ENCODE data around the gene EXOSC1. TPM values are rescaled to one million over a fixed set of nuclear protein-coding genes. Genes with fewer than 3 reads are reported as not detected.
A peak's percentile ranks its signal among the peaks of the same experiment; 100 is the strongest.

EXOSC1 gene
- total RNA-seq, 1 experiment from 2014 or later, result 27.0 TPM

GRCh38 chr10:97466755-97467154, 20.9 kb upstream of the EXOSC1 start:
- no TSS peak for BruUV-seq (replicated peaks)
- Histone ChIP-seq H3K27ac (no peak overlapping the region), H4K20me1 (ENCODE audit: insufficient read depth) (no peaks in the 10 kb centered on the region; the same call in 1 of the 2 replicates), H3K27me3 (ENCODE audit: insufficient read depth, low read depth) (no peaks in the 10 kb centered on the region), H3K4me3 (no peak overlapping the region), H3K79me2 (ENCODE audit: low read depth) (no peaks in the 10 kb centered on the region), H3K9me2 (ENCODE audit: insufficient read depth) (no peaks in the 10 kb centered on the region), H3K36me3 (ENCODE audit: low read depth) (no peaks in the 10 kb centered on the region; the same call in 1 of the 2 replicates), H3K4me1 (replicated peaks; ENCODE audit: insufficient read depth) (peaks cover 7% of the 10 kb centered on the region; the same call in 1 of the 2 replicates), H2AFZ (no peak overlapping the region), H3K4me2 (no peak overlapping the region), H3F3A (ENCODE audit: insufficient read depth, low read depth) (peaks cover 16% of the 10 kb centered on the region), H3K9me3 (ENCODE audit: insufficient read depth, low read depth) (no peaks in the 10 kb centered on the region)
- POLR2A ChIA-PET (ENCODE audit: unreplicated experiment), result interaction anchor here (0.7 kb wide), 1 partner anchor 220 kb away, joined by 3 read pairs; the partner anchor contains the start of gene AVPI1
- TF ChIP-seq CTCF (conservative IDR thresholded peaks at IDR 0.05) (no peak), EZH2 (IDR thresholded peaks at IDR 0.05; ENCODE audit: low read depth) (no peak)
- peak; percentile 30 to 59 for DNase-seq
- intact Hi-C loops (cut with micrococcal nuclease; ENCODE audit: unreplicated experiment), result no loop called here
- CTCF ChIA-PET, result interaction anchor here (1.1 to 1.9 kb wide), 2 partner anchors 9 to 105 kb away, joined by 4 to 5 read pairs; no protein-coding TSS in a partner anchor

GRCh38 chr10:97465982-97466381, 20.2 kb upstream of the EXOSC1 start:
- no peak for TF ChIP-seq EZH2 (IDR thresholded peaks at IDR 0.05; ENCODE audit: low read depth)
- TF ChIP-seq CTCF (conservative IDR thresholded peaks at IDR 0.05), result no peak
- no peak overlapping the region for H3K4me3 ChIP-seq
- no peaks in the 10 kb centered on the region; the same call in 1 of the 2 replicates for H4K20me1 ChIP-seq (ENCODE audit: insufficient read depth)
- no peaks in the 10 kb centered on the region; the same call in 1 of the 2 replicates for H3K36me3 ChIP-seq (ENCODE audit: low read depth)
- no peak overlapping the region for H3K4me2 ChIP-seq
- peaks cover 7% of the 10 kb centered on the region; the same call in 1 of the 2 replicates for H3K4me1 ChIP-seq (replicated peaks; ENCODE audit: insufficient read depth)
- BruUV-seq (replicated peaks), result no TSS peak
- CTCF ChIA-PET, result interaction anchor here (1.1 to 1.9 kb wide), 2 partner anchors 10 to 105 kb away, joined by 4 to 5 read pairs; no protein-coding TSS in a partner anchor
- H3K27ac ChIP-seq, result no peak overlapping the region
- H2AFZ ChIP-seq, result no peak overlapping the region
- no peak for DNase-seq
- intact Hi-C loops (cut with micrococcal nuclease; ENCODE audit: unreplicated experiment), result no loop called here
- no peaks in the 10 kb centered on the region for H3K79me2 ChIP-seq (ENCODE audit: low read depth)
- peaks cover 16% of the 10 kb centered on the region for H3F3A ChIP-seq (ENCODE audit: insufficient read depth, low read depth)
- POLR2A ChIA-PET (ENCODE audit: unreplicated experiment), result interaction anchor here (0.6 kb wide), 1 partner anchor 181 kb away, joined by 17 read pairs; no protein-coding TSS in a partner anchor
- H3K27me3 ChIP-seq (ENCODE audit: insufficient read depth, low read depth), result no peaks in the 10 kb centered on the region
- no peaks in the 10 kb centered on the region for H3K9me2 ChIP-seq (ENCODE audit: insufficient read depth)
- no peaks in the 10 kb centered on the region for H3K9me3 ChIP-seq (ENCODE audit: insufficient read depth, low read depth)

DNA sequence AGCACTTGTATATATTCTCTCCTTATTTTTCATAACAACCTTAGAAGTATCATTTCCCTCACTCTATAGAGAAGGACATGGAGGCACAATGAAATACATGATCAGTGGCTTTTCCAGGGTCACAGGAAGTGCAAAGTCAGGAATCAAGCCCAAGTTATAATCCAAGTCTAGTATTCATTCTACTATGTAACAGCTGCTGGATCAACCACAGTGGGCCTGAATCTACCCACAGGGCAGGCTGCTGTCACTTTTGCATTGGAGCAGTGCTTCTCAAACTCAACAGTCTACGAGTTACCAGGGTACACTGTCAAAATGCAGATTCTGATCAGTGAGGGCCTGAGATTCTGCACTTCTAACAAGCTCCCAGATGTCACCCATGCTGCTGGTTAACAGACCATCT, 18.4 kb upstream of the EXOSC1 start:
- intact Hi-C loops (cut with micrococcal nuclease; ENCODE audit: unreplicated experiment), result loop anchor here (5.0 kb wide), 1 partner anchor 108 kb away; the partner anchor contains the start of gene ANKRD2
- ChIA-PET CTCF (interaction anchor here (0.7 kb wide), 1 partner anchor 31 kb away, joined by 3 read pairs; no protein-coding TSS in a partner anchor), POLR2A (ENCODE audit: unreplicated experiment) (interaction anchor here (0.6 kb wide), 1 partner anchor 88 kb away, joined by 3 read pairs; no protein-coding TSS in a partner anchor)
- Histone ChIP-seq H3K27me3 (ENCODE audit: insufficient read depth, low read depth) (no peaks in the 10 kb centered on the region), H3K9me3 (ENCODE audit: insufficient read depth, low read depth) (no peaks in the 10 kb centered on the region), H3K4me1 (replicated peaks; ENCODE audit: insufficient read depth) (peaks cover 7% of the 10 kb centered on the region; the same call in 1 of the 2 replicates), H3K79me2 (ENCODE audit: low read depth) (no peaks in the 10 kb centered on the region), H3K4me2 (no peak overlapping the region), H3K4me3 (no peak overlapping the region), H3K9me2 (ENCODE audit: insufficient read depth) (no peaks in the 10 kb centered on the region), H3K27ac (0 out of 2 replicates have a peak overlapping the region, but pooled peaks have one; percentile 19), H4K20me1 (ENCODE audit: insufficient read depth) (no peaks in the 10 kb centered on the region; the same call in 1 of the 2 replicates), H2AFZ (no peak overlapping the region), H3K36me3 (ENCODE audit: low read depth) (no peaks in the 10 kb centered on the region), H3F3A (ENCODE audit: insufficient read depth, low read depth) (peaks cover 16% of the 10 kb centered on the region)
- TF ChIP-seq EZH2 (IDR thresholded peaks at IDR 0.05; ENCODE audit: low read depth) (no peak), CTCF (conservative IDR thresholded peaks at IDR 0.05) (no peak)
- no peak for DNase-seq
- no TSS peak for BruUV-seq (replicated peaks)

All from PC-9 (cell line).